GM21717 (cell line): ENCODE data around the gene CSF1.

Source experiments
- ATAC-seq: cut with Tn5 transposase; IDR thresholded peaks from one replicate; pipeline ENCODE4 v1.9.1; 2021; ENCODE audit warnings: mild to moderate bottlenecking, moderate library complexity; ENCODE audit not compliant: unreplicated experiment

CSF1 gene

DNA sequence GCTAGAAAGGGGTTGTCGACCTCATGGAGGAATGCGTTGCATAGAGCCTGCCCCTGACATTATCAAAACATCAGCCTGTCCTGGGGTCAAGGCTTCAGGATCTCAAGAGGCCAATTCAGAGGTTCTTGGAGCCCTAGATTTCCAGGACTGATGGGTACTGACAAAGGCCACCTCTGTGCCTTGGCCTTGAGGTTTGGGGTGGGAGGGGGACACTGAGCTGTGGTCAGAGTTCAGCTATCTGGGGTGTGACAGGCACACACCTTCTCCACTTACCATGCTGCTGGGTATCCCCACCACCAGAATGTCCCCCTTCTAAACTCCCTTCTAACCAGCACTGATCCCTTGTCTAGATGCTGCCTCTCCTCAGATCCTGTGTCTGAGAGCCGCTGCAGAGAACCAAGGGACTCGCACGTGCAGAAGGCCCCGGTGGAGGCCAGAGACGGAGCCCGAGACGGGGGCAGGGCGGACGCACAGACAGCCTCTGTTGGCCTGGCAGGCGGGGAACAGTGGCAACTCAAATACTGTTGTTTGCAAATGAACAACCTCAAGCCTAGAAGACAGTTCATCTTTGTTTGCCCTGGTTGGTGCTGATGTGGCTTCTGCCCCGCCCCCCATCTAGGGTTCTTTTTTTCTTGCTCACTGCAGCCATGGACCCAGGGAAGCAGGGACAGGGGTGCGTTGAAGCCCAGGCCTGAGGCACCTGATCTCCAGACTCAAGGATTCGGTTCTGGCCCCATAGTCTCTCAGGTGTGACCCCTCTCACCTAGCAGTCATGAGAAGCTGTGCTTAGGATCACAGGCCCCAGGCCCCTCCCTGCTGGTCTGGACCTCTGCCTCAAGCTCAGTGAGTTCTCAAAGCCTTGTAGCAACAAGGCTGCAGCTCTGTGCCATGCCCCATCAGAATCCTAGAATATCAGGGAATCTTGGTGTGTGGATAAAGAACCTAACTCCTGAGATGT lies 28.1 kb upstream of the CSF1 start:
- no peak for ATAC-seq

DNA sequence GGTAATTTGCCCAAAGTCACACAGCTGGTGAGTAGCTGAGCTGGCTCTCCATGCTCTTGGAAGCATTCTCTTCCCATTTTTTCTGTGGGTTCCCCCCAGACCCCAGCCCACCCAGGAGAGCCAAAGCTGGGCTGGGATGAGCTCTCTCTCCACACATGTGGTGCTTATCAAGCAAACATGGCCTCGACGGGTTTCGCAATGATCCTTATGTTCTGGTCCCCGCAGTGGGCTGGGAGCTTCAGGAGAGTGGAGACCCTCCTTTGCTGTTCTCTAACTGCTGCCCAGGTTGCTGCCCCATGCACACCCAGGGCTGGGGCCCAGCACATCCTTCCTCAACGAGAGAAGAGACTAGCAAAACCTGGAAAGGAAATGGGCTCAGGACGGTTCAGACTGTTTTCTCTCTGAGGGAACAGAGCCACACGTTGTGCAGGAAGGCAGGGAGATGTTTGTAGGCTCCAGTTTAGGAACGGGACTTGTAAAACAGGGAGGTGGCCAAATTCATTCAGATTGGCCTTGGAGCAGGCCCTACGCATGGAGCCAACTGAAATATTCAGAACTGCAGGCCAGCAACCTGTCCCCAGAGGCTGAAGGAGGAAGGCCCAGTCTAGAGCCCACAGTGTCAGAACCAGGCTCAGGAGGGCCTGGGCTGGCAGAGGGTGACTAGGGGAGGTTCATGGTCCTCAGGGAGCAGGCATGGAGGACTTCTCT lies 27.2 kb upstream of the CSF1 start:
- no peak for ATAC-seq

DNA sequence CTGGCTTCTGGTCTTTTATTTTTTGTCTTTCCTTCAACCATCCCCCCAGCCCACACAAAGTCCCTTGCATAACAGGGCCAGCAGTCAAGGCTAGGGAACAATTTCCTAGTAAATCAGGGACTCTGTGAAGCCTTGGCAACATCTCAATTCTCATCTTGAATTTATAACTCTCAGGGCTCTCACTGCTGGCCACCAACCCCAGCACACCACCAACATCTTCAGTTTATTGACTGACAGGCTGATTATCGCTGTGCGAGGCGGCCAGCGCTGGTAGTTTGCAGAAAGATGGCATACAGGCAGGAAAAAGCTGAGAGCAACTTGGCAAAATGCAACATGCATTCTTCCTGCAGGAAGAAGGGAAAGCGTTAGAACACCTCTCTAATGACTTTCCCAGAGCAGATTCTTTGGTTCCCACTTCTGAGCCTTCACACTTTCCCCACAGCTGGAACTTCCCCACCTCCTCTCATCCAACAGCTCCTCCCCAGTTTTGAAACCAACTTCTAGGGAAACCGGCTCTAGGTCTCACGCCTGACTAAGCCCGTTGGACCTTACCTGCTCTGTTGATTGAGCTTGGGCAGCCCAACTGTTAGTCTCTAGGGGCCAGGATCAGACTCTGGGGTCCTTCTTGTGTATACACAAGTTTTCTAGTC lies 26.3 kb upstream of the CSF1 start:
- ATAC-seq = no peak

DNA sequence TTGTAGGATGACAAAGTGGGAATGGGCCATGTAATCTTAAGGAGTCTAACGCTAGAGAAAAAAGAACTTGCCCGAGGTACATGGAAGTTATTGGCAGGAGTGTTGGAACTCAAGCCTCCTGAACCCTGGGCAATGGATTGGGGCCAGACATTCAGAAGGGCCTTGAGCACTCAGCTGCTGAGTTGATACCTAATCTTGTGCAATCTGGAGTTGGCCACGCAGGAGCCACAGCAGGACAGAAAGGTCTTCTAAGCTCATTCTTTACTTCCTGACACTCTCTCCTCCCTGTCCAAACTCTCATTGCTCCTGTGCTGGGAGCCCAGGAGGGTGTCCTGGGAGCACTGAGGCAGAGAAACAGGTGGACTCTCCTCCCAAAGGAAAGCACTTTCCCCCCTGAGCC lies 25.1 kb upstream of the CSF1 start:
- ATAC-seq = no peak

DNA sequence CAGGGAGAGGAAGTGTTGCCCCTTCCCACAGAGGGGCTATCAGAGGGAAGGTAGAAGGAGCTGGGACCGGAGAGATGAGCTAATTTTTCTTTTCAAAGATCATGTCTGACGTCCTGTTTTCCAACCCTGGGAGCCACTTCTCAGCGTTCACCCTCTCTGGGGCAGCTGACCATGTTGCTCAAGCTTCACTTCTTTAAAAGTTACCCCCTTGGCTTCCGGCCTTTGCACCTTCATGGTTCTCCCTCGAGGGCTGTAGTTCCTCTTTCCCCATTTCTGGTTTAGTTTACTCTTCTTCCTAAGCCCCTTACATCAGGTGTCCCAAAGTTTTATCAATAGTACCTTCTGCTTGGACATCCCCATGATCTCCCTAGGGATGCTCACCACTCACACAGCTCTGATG lies 23.8 kb upstream of the CSF1 start:
- no peak for ATAC-seq

DNA sequence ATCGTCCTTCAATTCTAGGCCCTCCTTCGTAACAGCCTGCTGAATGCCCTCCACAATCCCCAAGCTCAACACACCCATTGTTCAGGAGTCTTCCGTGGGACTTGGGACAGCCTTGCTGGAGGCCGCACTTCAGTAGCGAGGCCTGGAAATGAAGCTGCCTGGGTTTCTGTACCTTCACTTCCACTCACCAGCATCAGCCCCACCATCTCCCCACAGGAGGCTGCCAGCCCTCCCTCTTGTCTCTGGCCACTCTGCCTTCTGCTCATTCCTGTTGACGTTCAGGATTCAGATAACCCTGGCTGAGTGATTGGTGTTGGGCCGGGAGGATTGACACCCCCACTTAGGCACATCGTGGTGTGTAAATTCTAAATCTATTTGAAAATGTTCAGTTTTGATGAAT lies 23.4 kb upstream of the CSF1 start:
- no peak for ATAC-seq

DNA sequence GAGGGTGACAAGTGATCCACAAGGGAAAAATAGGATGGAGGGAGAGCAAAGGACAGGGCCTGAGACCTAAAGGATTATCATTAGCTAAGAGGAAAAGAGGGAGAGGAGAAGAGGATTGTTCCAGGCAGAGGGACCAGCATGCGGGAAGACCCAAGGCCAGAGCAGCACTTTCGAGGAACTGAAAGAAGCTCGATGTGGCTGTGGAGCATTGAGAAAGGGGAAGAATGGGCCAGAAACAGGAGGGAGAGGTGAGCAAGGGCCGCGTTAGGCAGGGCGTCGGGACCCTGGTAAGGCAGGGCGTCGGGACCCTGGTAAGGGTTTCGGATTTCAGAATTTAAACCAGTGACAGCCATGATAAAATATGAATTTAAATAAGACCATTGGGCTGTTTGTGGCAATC lies 22.8 kb upstream of the CSF1 start:
- no peak for ATAC-seq

DNA sequence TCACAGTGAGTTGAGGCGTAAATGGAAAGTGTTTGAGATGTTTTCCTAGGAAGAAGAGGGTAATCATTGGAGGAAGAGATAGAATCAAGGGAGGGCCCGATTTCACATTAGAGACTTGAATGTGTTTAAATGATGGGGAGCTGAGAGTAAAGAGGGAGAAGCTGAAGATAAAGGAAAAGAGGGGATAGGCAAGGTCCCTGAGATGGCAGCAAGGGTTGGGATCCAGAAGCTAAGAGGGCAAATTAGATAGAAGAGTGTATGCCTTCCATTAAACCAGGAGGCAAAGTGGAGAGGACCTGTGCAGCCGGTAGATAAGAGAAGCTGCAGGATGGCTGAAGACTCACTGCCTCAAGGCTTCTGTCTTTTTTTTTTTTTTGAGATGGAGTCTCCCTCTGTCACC lies 21.6 kb upstream of the CSF1 start:
- ATAC-seq = no peak

DNA sequence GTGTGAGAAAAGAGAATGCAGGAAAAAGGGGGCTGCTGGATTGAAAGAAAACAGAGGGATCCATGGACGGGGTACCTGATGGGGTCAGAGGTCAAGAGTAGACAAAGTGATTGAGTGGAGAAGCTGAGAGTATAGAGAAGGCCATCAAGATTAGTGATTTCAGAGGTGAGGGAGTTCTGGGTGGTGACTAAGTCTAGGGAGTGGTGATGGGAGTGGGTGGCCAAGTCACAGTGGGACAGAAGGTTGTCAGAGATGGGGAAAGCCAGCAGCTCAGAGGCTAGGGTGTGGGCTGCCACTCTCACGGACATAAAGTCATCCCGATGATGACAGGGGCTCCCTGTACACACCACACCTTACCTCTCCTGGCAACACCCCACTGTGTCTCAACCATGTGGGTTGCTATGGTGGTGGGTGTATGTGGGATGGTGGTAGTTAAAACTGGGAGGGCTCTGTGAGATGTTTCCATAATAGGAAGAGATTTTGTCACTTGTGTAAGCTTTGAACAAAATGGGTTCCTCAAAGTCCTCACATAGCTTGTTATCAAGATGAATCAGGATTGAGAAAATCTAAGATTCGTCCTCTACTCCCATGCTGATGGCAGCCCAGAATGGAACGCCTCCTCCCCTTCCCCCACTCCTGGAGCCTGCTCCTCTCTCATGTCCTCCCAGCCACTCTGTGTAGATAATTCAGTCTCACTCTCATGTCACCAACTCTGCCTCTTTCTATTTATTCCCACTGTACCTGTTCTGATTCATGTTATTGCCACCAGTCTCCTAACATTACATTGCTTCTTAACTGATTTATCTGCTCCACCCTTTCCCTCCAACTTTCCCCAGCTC lies 20.3 kb upstream of the CSF1 start:
- no peak for ATAC-seq

DNA sequence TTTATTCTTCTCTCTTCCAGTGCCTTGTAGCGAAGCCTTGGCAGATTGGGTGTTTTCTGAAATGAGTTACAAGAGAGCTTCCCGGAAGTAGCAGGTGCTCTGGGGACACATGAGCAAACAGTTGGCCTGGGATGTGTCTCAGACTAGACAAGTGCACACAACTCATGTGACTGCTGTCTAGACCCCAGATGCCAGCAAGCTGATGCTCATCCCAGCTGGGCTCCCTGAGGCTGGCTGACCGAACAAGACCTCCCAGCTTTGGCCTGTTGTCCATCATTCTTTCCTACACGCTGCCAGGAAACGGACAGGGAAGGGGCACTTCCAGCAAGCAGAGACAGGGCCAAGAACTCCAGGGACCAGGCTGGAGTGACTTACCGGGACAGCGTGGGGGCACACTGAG lies 18.7 kb upstream of the CSF1 start:
- no peak for ATAC-seq

DNA sequence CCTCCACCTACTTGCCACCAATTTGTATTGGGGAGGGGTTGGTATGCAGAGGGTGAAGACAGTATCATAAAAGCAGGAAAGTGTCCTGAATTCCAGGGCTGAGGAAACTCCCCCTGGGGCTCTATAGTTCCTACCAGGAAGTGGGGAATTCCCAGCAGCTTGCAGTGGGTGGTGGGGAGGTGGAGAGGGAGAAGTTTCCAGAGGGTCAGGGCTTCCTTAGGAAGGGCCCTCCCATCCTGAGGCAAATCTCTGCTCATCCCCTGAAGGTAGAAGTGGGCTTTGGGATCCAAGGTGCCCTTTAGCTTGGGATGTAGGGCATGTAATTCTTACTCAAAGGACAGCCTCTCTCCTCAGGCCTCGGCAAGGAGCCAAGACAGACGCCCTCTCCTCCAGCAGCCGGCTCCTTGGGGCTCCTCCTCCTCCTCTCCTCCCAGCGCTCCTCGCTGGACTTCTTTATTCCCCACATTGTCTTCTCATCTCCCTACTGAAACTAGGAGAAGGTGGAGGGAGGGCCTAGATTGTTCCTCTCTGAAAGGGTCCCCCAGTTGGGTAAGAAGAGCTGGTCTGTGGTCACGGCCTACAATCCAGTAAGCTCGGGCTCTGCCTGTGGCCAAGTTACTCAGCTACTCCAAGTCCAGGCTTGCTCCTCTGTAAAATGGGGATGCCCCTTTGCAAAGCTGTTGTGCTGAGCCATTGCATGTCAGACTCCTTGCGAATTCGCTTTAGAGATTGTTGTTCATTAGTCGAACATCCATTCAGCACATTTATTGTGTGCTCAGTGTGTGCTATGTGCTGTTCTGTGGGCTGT lies 17.9 kb upstream of the CSF1 start:
- no peak for ATAC-seq

DNA sequence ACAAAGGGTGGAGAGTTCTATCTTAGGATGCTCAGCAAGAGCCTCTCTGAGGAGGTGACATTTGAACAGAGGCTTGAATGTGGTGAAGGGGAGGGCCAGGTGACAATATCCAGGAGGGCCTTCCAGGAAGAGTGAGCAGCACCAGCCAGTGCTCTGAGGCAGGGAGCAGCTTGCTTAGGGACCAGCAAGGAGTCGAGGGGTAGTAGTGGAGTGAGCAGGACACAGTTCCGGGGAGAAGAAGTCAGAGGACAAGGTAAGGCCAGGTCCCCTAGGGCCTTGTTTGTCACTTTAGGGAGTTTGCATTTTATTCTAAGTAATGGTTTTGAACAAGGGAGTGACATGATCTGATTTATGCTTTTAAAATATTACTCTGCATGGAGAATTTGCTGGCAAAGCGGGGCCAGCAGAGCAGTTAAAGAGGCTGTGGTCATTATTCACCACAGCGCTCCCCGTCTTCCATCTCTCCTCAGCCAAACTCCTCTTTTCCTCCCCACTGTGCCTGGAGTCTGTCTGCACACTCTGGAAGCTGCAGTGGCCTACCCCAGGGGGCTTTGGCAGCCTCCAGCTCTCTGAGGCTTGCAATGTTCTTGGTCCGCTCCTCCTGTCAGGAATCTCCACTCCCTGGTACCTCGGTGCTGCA lies 17.0 kb upstream of the CSF1 start:
- no peak for ATAC-seq

DNA sequence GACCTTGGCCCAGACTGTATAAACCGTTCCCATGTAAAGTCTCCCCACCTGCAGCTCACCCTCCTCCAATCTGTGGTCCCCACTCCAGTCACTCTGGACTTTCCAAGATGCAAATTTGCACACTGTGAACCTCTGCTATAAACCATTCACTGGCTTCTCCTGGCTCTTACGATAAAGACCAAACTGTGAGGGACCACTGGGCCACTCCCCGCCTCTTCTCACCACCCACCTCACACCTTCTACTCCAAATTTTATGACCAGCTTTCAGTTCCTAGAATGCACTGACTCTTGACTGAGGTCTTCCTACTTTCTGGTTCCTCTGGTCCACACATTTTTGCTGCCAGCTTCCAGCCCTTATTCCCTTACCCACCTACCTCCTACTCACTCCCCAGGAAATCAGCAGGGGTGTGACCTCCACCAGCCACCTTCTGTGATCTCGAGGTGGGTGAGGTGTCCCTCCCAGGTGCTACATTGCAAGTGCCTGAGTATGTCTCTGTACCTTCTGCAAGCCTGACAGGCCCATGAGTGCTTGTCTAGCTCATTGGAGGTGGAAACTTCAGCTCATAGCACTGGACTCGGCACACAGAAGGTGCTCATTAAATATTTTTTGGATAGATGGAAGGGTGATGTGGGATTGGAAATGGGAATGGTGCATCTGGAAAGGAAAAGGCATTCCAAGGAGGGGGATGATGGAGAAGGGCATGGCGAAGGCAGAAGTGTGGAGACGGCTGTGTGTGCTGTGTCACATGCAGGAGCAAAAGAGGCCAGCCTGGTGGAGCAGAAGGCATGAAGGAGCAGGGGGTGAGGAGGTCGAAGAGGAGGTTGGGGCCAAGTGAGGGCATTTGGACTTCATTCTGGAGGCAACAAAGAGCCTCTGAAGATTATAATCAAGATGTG lies 15.6 kb upstream of the CSF1 start:
- ATAC-seq = peak; percentile 57

DNA sequence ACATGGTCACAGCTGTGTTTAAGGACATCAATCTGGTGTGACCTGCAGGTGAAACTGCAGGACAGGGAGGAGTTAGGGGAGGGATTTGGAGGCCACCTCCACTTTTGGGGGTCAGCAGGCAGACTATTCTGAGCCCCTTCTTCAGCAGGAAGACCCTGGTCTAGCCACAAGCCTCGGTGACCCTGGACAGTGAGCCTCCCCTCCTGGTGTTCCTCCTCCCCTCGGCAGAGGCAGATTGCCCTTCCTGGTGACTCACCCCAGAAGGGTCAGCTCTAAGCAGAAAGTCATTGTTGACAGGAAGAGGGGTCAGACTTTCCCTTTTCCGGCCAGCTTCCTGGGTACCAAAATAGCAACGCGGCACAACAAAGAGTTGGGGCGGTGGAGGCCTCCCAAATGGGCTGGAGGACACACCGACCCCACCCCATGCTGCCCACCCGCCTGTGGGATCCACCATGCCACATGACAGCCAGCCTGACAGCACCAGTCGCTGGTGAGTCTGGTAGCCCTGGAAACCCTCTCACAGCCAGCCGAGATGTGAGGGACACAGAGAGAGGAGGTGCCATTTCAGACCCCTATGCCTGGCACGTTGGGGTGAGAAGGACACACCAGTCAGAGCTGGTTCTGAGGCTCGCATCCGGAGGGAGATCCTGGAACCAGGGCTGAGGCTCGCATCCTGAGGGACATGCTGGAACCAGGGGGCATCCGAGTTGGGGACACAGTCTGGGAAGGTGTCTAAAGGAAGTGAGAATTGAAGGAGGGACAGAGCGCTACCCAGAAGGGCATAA lies 14.7 kb upstream of the CSF1 start:
- ATAC-seq = no peak

DNA sequence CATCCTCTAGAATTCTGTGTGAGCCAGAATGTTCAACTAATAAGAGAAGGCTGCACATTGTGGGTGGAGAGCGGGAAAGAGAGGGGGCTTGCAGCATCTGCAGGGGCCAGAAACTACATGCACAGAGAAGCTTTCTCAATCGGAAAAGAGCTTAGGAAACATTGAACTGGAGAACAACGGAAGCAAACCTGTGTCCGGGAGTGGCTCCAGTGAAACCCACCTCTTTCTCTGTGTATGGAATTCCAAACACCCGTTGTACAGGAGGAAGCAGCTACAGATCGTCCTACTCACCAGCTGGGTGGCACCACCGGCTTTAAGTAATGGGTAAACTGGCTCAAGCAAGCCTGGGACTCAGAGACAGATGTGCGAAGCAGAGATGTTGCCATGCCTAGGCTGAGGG lies 14.0 kb upstream of the CSF1 start:
- no peak for ATAC-seq

DNA sequence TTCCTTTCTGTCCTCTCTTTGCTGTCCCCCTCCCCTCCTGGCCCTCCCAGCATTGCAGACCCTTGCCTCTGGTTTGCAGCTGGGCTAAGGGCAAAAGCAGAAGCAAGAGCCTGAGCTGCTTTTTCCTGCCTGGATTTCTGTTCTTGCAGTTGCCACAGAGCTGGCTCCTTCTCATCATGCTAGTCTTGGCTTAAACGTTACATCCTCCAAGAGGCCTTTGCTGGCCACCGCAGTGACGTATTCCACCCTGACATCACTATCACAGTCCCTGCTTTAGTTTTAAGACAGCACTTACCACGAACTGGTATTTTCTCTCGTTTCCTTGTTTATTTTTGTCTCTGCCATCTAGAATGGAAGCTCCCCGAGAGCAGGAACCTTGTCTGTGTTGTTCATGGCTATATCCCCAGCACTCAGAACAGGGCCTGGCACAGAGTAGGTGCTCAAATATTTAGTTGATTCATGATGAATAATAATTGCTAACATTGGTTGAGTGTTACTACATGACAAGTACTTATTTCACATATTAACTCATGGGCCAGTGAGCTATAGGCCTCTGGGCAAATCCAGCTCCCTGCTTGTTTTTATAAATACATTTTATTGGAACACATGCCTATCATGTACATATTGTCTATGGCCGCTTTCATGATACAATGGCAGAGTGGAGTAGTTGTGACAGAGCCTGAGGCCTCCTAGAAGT lies 13.2 kb upstream of the CSF1 start:
- ATAC-seq = no peak

DNA sequence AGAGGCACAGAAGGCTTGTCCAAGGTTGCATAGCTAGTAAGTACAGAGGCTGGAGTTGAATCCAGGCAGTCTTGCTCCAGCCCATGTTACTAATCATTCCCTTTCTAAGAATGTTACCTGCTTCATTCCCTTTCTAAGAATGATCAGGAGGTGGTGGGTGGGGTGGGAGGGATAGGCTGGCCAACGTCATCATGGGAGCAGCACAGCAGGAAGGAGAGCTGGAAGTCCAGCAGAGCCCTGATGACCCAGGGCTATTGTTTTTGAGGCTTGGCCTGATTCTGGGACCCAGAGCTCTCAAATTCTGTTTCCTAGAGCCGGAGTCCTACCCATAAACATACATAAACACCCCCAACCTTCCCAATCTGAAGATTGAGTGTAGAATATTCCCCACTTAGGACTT lies 11.8 kb upstream of the CSF1 start:
- ATAC-seq = no peak
